ENCODE results near the gene BNIP1. TPM values are rescaled to one million over a fixed set of nuclear protein-coding genes. Genes with fewer than 3 reads are reported as not detected.

BNIP1 gene
- total RNA-seq, 4 donors from 2014 or later: 5.4 to 9.4 (median 8.3) TPM

GRCh38 chr5:173198049-173198448, 53.7 kb downstream of the BNIP1 start:
- intact Hi-C loops (cut with DNase I): no loop called here
- Histone ChIP-seq H3K4me1 (peaks cover 0 to 8% (median 0%) of the 10 kb centered on the region in 4 donors), H3K27ac (replicated peaks in 1 of 4) (no peak overlapping the region), H3K9me3 (peaks cover 0 to 19% (median 12%) of the 10 kb centered on the region in 4 donors), H3K4me3 (no peak overlapping the region), H3K27me3 (peaks cover 0 to 16% (median 4%) of the 10 kb centered on the region in 4 donors), H3K36me3 (no peaks in the 10 kb centered on the region)
- TF ChIP-seq POLR2A (IDR thresholded peaks at IDR 0.05; ENCODE audit: low read depth) (no peak), POLR2AphosphoS5 (IDR thresholded peaks at IDR 0.05) (no peak)
- DNase-seq (ENCODE audit: extremely low spot score): no peak
- 83% methylated on average over 6 of the region's 7 CpGs for WGBS

- no peak for DNase-seq (ENCODE audit: extremely low spot score)
- TF ChIP-seq EP300 (IDR thresholded peaks at IDR 0.05) (no peak), POLR2AphosphoS5 (IDR thresholded peaks at IDR 0.05) (no peak), POLR2A (IDR thresholded peaks at IDR 0.05; ENCODE audit: low read depth) (no peak), CTCF (IDR thresholded peaks at IDR 0.05) (no peak)
- H3K27ac ChIP-seq (replicated peaks in 1 of 4): no peak overlapping the region
- no peaks in the 10 kb centered on the region for H3K36me3 ChIP-seq
- H3K4me1 ChIP-seq: peaks cover 0 to 8% (median 0%) of the 10 kb centered on the region in 4 donors
- H3K9me3 ChIP-seq: peaks cover 0 to 19% (median 12%) of the 10 kb centered on the region in 4 donors
- no peak overlapping the region for H3K4me3 ChIP-seq
- peaks cover 0 to 32% (median 4%) of the 10 kb centered on the region in 4 donors for H3K27me3 ChIP-seq
- intact Hi-C loops (cut with DNase I): no loop called here
These were observed 56.0 kb downstream of the BNIP1 start for GRCh38 chr5:173200356-173200755.

- peaks cover 0 to 4% (median 0%) of the 10 kb centered on the region in 4 donors for H3K4me1 ChIP-seq
- intact Hi-C loops (cut with DNase I): no loop called here
- WGBS: 82% methylated on average over 13 of the region's 13 CpGs
- no peak overlapping the region for H3K27ac ChIP-seq (replicated peaks in 1 of 4)
- no peak overlapping the region for H3K4me3 ChIP-seq
- peaks cover 0 to 19% (median 12%) of the 10 kb centered on the region in 4 donors for H3K9me3 ChIP-seq
- peaks cover 0 to 42% (median 4%) of the 10 kb centered on the region in 4 donors for H3K27me3 ChIP-seq
- no peak for DNase-seq (ENCODE audit: extremely low spot score)
- TF ChIP-seq POLR2A (IDR thresholded peaks at IDR 0.05; ENCODE audit: low read depth) (no peak), EP300 (IDR thresholded peaks at IDR 0.05) (no peak), CTCF (IDR thresholded peaks at IDR 0.05) (no peak), POLR2AphosphoS5 (IDR thresholded peaks at IDR 0.05) (no peak)
- H3K36me3 ChIP-seq: no peaks in the 10 kb centered on the region
These were observed 57.4 kb downstream of the BNIP1 start for GRCh38 chr5:173201636-173202265.

- 17% methylated on average over 10 of the region's 11 CpGs for WGBS
- Histone ChIP-seq H3K4me3 (no peak overlapping the region), H3K27ac (replicated peaks in 1 of 4) (no peak overlapping the region), H3K27me3 (peaks cover 0 to 46% (median 4%) of the 10 kb centered on the region in 4 donors), H3K36me3 (no peaks in the 10 kb centered on the region), H3K4me1 (peaks cover 0 to 4% (median 0%) of the 10 kb centered on the region in 4 donors), H3K9me3 (peaks cover 0 to 19% (median 12%) of the 10 kb centered on the region in 4 donors)
- TF ChIP-seq POLR2AphosphoS5 (IDR thresholded peaks at IDR 0.05): no peak
- no peak for TF ChIP-seq CTCF (IDR thresholded peaks at IDR 0.05)
- TF ChIP-seq POLR2A (IDR thresholded peaks at IDR 0.05; ENCODE audit: low read depth): no peak
- TF ChIP-seq EP300 (IDR thresholded peaks at IDR 0.05): no peak
- no peak for DNase-seq (ENCODE audit: extremely low spot score)
- intact Hi-C loops (cut with DNase I): no loop called here
These were observed 58.0 kb downstream of the BNIP1 start for GRCh38 chr5:173202266-173202875.

- Histone ChIP-seq H3K36me3 (no peaks in the 10 kb centered on the region), H3K27ac (replicated peaks in 1 of 4) (no peak overlapping the region), H3K27me3 (peaks cover 0 to 63% (median 4%) of the 10 kb centered on the region in 4 donors), H3K9me3 (peaks cover 0 to 15% (median 9%) of the 10 kb centered on the region in 4 donors), H3K4me1 (no peaks in the 10 kb centered on the region), H3K4me3 (no peak overlapping the region)
- TF ChIP-seq CTCF (IDR thresholded peaks at IDR 0.05) (peak; percentile 18 to 51 (median 34)), EP300 (IDR thresholded peaks at IDR 0.05) (no peak), POLR2A (IDR thresholded peaks at IDR 0.05; ENCODE audit: low read depth) (no peak), POLR2AphosphoS5 (IDR thresholded peaks at IDR 0.05) (no peak)
- 89% methylated on average over 6 of the region's 6 CpGs for WGBS
- no peak for DNase-seq (ENCODE audit: extremely low spot score)
- intact Hi-C loops (cut with DNase I): no loop called here
These were observed 60.1 kb downstream of the BNIP1 start for GRCh38 chr5:173204185-173204979.
